GM13977 (cell line): ENCODE data around the gene BSN.

ENCODE experiments used
- DNase-seq: peaks from one replicate; pipeline ENCODE4 v3.0.0; 2012; ENCODE audit warnings: low spot score
- CTCF ChIP-seq: IDR thresholded peaks from 2 replicates; pipeline ENCODE4 v1.5.1; 2012; ENCODE audit warnings: mild to moderate bottlenecking, control low read depth; ENCODE audit not compliant: insufficient read depth; ENCODE audit errors: extremely low read depth, missing control alignments
- in situ Hi-C: fragments of 300-500 bp; cut with MboI; formaldehyde crosslinking; loops from one replicate; pipeline ENCODE4 v1.12.0; 2022; ENCODE audit warnings: low sequenced_read_pairs, low pct_unique_long_range_greater_than_20kb, mixed read lengths, inconsistent platforms; ENCODE audit not compliant: unreplicated experiment

BSN gene

GRCh38 chr3:49616061-49616460, 61.8 kb downstream of the BSN start:
- TF ChIP-seq CTCF, result no peak
- in situ Hi-C loops, result no loop called here
- DNase-seq, result no peak

- no peak for DNase-seq
- in situ Hi-C loops, result no loop called here
- TF ChIP-seq CTCF, result no peak
These were observed 62.2 kb downstream of the BSN start for GRCh38 chr3:49616491-49616941.

- TF ChIP-seq CTCF, result no peak
- DNase-seq, result no peak
- in situ Hi-C loops, result no loop called here
These were observed 63.2 kb downstream of the BSN start for GRCh38 chr3:49617390-49618013.

GRCh38 chr3:49618412-49618811, 64.1 kb downstream of the BSN start:
- in situ Hi-C loops, result no loop called here
- no peak for DNase-seq
- TF ChIP-seq CTCF, result no peak

GRCh38 chr3:49619649-49620048, 65.4 kb downstream of the BSN start:
- TF ChIP-seq CTCF, result no peak
- no peak for DNase-seq
- in situ Hi-C loops, result no loop called here

GRCh38 chr3:49620728-49621127, 66.5 kb downstream of the BSN start:
- DNase-seq, result no peak
- in situ Hi-C loops, result no loop called here

More at GRCh38 chr3:49620728-49621127, 66.5 kb downstream of the BSN start:
- TF ChIP-seq CTCF, result no peak
